Peyer's patch (tissue), 4 donors: ENCODE results near the gene POLK. TPM values are rescaled to one million over a fixed set of nuclear protein-coding genes. Genes with fewer than 3 reads are reported as not detected.

Source experiments
- DNase-seq, 3 donors: peaks; one replicate each; pipeline ENCODE4 v3.0.0-alpha.2; 2017 to 2019
- H3K27ac ChIP-seq, 4 donors: fragments of 200-600 bp; sonication (generic); one replicate each; pipeline ENCODE4 v1.5.1; 2016 to 2019
- H3K27me3 ChIP-seq, 2 donors: fragments of 200-600 bp; sonication (generic); one replicate each; pipeline ENCODE4 v1.5.1; 2019
- H3K36me3 ChIP-seq, 3 donors: fragments of 200-600 bp; sonication (generic); one replicate each; pipeline ENCODE4 v1.5.1; 2016 to 2019
- H3K4me1 ChIP-seq, 4 donors: fragments of 200-600 bp; sonication (generic); one replicate each; pipeline ENCODE4 v1.5.1; 2016 to 2019
- H3K4me3 ChIP-seq, 4 donors: fragments of 200-600 bp; sonication (generic); 1 replicate in 3 of 4; 2 replicates in 1 of 4; pipeline ENCODE4 v1.5.1; 2016 to 2019; ENCODE audit warnings: mild to moderate bottlenecking in 1 of 4
- H3K9me3 ChIP-seq, 4 donors: fragments of 200-600 bp; sonication (generic); one replicate each; pipeline ENCODE4 v1.5.1; 2016 to 2019; ENCODE audit warnings: mild to moderate bottlenecking in 1 of 4
- POLR2A ChIP-seq, 2 donors: fragments of 450-650 bp; IDR thresholded peaks; one replicate each; pipeline ENCODE4 v1.5.1; 2017; ENCODE audit warnings: antibody characterized with exemption in 2 of 2, mild to moderate bottlenecking in 2 of 2, moderate library complexity in 2 of 2
- total RNA-seq, 4 donors: library from RNA; depleted of rRNA; stranded (reverse); fragments of >200 nt; gene quantifications; one replicate each; pipeline ENCODE4 v1.1.0, GENCODE V29; 2016
- TF ChIP-seq, protein P1 (sequence below), 6 experiments: fragments of 450-650 bp in 4 of 6; fragments of 200-600 bp in 2 of 6; sonication (generic) in 1 of 6; IDR thresholded peaks; one replicate each; pipeline ENCODE4 v1.5.1; 2017 to 2019; ENCODE audit warnings: antibody characterized with exemption in 6 of 6, mild to moderate bottlenecking in 3 of 6, moderate library complexity in 1 of 6

Gene POLK
- total RNA-seq, 4 donors from 2014 or later, result 24.5 to 58.6 (median 28.3) TPM

DNA sequence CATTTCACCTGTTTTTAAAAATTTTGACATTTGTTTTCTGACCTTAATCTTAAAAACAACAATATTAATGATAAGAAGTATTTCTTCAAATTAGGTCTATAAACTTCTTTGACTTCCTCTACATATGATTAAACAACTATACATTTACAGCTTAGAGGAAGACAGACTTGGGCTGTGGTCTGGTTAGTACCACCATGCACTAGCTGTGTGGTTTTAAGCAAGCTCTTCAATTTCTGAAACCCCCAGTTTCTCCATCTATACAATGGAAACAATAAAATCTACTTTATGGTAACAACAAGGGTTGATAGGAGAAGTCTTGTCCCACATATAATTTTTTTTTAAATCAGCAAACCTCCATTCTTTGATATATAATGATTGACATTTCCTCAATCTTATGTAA is 115.3 kb downstream of the POLK start:
- TF ChIP-seq, protein P1, sequence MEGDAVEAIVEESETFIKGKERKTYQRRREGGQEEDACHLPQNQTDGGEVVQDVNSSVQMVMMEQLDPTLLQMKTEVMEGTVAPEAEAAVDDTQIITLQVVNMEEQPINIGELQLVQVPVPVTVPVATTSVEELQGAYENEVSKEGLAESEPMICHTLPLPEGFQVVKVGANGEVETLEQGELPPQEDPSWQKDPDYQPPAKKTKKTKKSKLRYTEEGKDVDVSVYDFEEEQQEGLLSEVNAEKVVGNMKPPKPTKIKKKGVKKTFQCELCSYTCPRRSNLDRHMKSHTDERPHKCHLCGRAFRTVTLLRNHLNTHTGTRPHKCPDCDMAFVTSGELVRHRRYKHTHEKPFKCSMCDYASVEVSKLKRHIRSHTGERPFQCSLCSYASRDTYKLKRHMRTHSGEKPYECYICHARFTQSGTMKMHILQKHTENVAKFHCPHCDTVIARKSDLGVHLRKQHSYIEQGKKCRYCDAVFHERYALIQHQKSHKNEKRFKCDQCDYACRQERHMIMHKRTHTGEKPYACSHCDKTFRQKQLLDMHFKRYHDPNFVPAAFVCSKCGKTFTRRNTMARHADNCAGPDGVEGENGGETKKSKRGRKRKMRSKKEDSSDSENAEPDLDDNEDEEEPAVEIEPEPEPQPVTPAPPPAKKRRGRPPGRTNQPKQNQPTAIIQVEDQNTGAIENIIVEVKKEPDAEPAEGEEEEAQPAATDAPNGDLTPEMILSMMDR (IDR thresholded peaks at IDR 0.05), result no peak
- TF ChIP-seq POLR2A (IDR thresholded peaks at IDR 0.05), result no peak
- Histone ChIP-seq H3K27me3 (no peaks in the 10 kb centered on the region), H3K4me1 (no peaks in the 10 kb centered on the region), H3K4me3 (no peak overlapping the region), H3K36me3 (no peaks in the 10 kb centered on the region), H3K9me3 (no peaks in the 10 kb centered on the region), H3K27ac (no peak overlapping the region)
- no peak for DNase-seq

DNA sequence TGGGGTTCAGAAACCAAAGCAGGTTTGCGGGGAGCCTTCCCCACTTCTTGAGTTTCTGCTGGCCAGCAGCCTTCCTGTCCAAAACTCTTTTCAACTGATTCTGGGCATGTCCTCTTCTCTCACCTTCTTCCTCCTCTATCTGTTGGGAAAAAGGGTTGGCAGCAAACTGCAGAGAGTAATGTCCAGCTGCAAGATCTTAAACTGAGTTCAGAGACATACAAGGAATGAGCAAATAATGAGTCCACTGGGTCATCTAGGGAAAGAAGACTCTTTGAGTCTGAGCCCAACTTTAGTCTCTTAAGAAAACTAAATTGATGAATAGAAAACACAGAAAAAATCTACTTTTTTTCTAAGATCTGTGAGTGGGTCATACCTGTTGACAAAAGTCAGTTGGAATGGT is 116.1 kb downstream of the POLK start:
- H3K27me3 ChIP-seq, result no peaks in the 10 kb centered on the region
- no peak overlapping the region for H3K4me3 ChIP-seq
- DNase-seq, result no peak
- H3K9me3 ChIP-seq, result no peaks in the 10 kb centered on the region
- no peak for TF ChIP-seq POLR2A (IDR thresholded peaks at IDR 0.05)
- TF ChIP-seq, protein P1 (IDR thresholded peaks at IDR 0.05), result no peak
- H3K36me3 ChIP-seq, result no peaks in the 10 kb centered on the region
- no peaks in the 10 kb centered on the region for H3K4me1 ChIP-seq
- H3K27ac ChIP-seq, result no peak overlapping the region

DNA sequence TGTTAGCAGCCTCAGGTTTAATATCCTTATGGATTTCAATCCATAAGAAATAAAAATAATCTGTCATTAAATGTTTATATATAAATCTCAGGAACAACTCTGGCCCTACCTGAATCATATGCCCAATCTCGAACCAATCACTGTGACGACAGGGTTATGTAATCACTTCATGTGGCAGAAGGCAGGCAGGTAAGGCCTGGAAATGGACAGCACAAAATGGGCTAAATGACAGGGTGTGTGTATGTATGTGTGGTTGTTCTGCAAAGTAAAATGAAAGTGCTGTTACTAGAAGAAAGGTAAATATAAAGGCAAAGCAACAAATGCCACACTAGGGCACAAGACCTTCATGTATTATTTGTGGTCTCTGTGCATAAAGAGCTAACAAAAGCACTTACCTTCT is 119.2 kb downstream of the POLK start:
- H3K4me1 ChIP-seq, result no peaks in the 10 kb centered on the region
- no peak for DNase-seq
- H3K9me3 ChIP-seq, result no peaks in the 10 kb centered on the region
- TF ChIP-seq, protein P1 (IDR thresholded peaks at IDR 0.05), result no peak
- TF ChIP-seq POLR2A (IDR thresholded peaks at IDR 0.05), result no peak
- no peaks in the 10 kb centered on the region for H3K27me3 ChIP-seq
- no peak overlapping the region for H3K27ac ChIP-seq
- H3K4me3 ChIP-seq, result no peak overlapping the region
- H3K36me3 ChIP-seq, result no peaks in the 10 kb centered on the region

DNA sequence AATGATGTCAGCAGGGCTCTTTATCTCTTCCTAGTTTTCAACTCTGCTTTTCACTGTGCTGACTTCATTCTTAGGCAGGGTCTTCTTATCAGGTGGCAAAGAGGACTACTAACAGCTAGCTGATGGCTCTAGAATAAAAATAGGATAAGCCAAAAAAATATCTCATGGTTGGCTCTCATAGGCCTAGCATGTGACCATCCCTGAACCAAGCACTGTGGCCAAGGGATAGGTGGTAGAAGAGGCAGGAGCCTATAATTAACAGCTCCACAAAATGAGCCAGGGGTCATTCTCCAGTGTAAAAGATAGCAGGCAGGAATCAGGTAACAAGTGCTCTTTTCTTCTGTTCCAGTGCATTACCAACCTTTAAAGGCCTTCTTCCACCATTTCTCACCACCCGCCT is 120.6 kb downstream of the POLK start:
- no peaks in the 10 kb centered on the region for H3K27me3 ChIP-seq
- H3K4me1 ChIP-seq, result no peaks in the 10 kb centered on the region
- no peaks in the 10 kb centered on the region for H3K36me3 ChIP-seq
- TF ChIP-seq POLR2A (IDR thresholded peaks at IDR 0.05), result no peak
- TF ChIP-seq, protein P1 (IDR thresholded peaks at IDR 0.05), result no peak
- H3K4me3 ChIP-seq, result no peak overlapping the region
- no peak overlapping the region for H3K27ac ChIP-seq
- DNase-seq, result no peak
- H3K9me3 ChIP-seq, result no peaks in the 10 kb centered on the region

DNA sequence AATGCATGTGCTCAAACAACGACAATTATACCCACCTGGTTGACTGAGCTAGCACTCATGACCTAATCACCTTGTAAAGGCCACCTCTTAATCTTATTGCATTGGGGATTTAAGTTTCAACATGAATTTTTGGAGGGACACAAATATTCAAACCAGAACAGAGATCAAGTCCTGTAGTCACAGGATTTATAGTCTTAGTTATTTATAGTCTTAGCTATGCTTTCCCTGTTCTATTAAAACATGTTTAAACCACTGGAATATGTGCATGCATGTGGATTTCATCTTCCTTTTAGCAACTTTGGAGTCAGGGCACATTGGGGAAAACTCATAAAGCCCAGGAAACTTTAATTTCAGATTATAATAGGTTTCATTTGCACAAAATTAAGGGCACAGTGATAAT is 126.3 kb downstream of the POLK start:
- no peaks in the 10 kb centered on the region for H3K27me3 ChIP-seq

More for the DNA sequence above, 126.3 kb downstream of the POLK start:
- no peaks in the 10 kb centered on the region for H3K9me3 ChIP-seq
- no peak for DNase-seq
- no peak overlapping the region for H3K27ac ChIP-seq
- H3K36me3 ChIP-seq, result no peaks in the 10 kb centered on the region
- TF ChIP-seq POLR2A (IDR thresholded peaks at IDR 0.05), result no peak
- TF ChIP-seq, protein P1 (IDR thresholded peaks at IDR 0.05), result no peak
- H3K4me1 ChIP-seq, result no peaks in the 10 kb centered on the region
- no peak overlapping the region for H3K4me3 ChIP-seq
